Activated T-cell treated with anti-CD3 and anti-CD28 coated beads, Interleukin-2, amount 50 U/mL, for 4 hours (primary cell): ENCODE results near the gene SLC26A5. TPM values are rescaled to one million over a fixed set of nuclear protein-coding genes. Genes with fewer than 3 reads are reported as not detected.

ENCODE experiments used
- ATAC-seq, 2 donors: fragments of 200-7000 bp; cut with Tn5 transposase; one replicate each; pipeline ENCODE4 v1.10.0; 2021
- DNase-seq: peaks from one replicate; pipeline ENCODE4 v3.0.0-alpha.2; 2020
- H3K27me3 Mint-ChIP-seq: one replicate; pipeline ENCODE4 v1.8.0; 2021; ENCODE audit warnings: low read depth, mixed read lengths
- H3K36me3 Mint-ChIP-seq: one replicate; pipeline ENCODE4 v1.8.0; 2022; ENCODE audit warnings: mixed read lengths; ENCODE audit not compliant: insufficient read depth
- H3K4me1 Mint-ChIP-seq: one replicate; pipeline ENCODE4 v1.8.0; 2021; ENCODE audit warnings: low read depth, mixed read lengths
- H3K4me3 Mint-ChIP-seq: one replicate; pipeline ENCODE4 v1.8.0; 2021; ENCODE audit warnings: mild to moderate bottlenecking, moderate library complexity, mixed read lengths
- H3K9me3 Mint-ChIP-seq: one replicate; pipeline ENCODE4 v1.8.0; 2021; ENCODE audit warnings: mixed read lengths
- total RNA-seq, 3 donors: library from RNA; stranded (reverse); gene quantifications; one replicate each; pipeline ENCODE4 v1.2.1, GENCODE V29; 2021

SLC26A5 gene
- total RNA-seq, 3 donors from 2014 or later: not detected

DNA sequence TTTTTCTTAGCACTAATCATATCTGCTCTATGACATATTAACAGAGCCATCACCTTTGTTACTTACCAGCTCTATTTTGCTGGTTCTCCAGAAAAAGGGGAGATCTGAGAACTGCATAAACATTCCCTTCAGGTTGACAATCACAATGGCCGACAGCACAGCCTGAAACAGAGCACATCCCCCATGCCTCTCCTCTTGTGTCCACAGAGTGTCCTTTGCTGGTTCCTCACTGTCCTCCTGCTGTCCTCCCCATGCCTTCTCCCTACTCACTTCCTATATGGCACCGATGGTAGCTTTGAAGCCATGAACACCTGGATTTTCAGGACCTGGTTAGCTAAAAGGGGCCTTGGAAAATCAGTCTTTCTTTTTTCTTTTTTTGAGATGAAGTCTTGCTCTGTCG lies 56.7 kb downstream of the SLC26A5 start:
- DNase-seq: no peak
- Mint-ChIP-seq H3K9me3 (no peaks in the 10 kb centered on the region), H3K4me3 (no peak overlapping the region), H3K27me3 (no peaks in the 10 kb centered on the region), H3K4me1 (no peaks in the 10 kb centered on the region), H3K36me3 (no peaks in the 10 kb centered on the region)
- ATAC-seq: no peak

DNA sequence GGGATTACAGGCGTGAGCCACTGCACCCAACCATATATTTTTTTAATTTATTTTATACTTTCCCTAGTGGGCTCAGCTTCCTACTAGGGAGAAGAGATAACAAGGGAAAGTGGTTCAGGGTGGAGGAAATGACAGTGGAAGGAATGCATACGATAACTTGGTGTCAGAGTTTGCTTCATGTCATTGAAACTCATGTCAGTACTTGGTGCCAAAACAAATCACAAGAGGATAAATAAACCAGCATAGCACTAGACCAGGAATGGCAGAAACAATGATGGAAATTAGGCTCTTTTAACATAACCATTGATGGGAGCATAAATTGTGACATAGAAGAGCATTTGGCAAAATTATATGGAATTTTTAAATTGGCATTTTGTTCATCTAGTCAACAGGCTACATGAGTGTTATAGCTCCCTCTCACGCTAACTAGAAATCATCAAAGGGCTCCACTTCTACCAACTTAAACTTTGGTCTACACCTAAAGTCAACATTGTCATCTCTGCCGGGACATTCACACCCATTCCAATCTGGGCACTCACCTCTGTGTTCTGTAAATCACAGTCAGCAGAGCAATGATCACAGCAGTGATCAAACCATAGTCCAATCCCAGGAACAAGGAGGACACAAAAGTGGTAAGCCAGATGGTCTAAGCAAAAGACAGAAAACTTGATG lies 57.4 kb downstream of the SLC26A5 start:
- Mint-ChIP-seq H3K4me1 (no peaks in the 10 kb centered on the region), H3K9me3 (no peaks in the 10 kb centered on the region), H3K4me3 (no peak overlapping the region), H3K27me3 (no peaks in the 10 kb centered on the region), H3K36me3 (no peaks in the 10 kb centered on the region)
- ATAC-seq (no peak), DNase-seq (no peak)

GRCh38 chr7:103387242-103387641 lies 58.8 kb downstream of the SLC26A5 start:
- Mint-ChIP-seq H3K36me3 (no peaks in the 10 kb centered on the region), H3K9me3 (no peaks in the 10 kb centered on the region), H3K4me1 (no peaks in the 10 kb centered on the region), H3K4me3 (no peak overlapping the region), H3K27me3 (no peaks in the 10 kb centered on the region)
- DNase-seq (no peak), ATAC-seq (no peak)

- no peak for DNase-seq
- H3K27me3 Mint-ChIP-seq: peaks cover 9% of the 10 kb centered on the region
- no peak overlapping the region for H3K4me3 Mint-ChIP-seq
- H3K9me3 Mint-ChIP-seq: no peaks in the 10 kb centered on the region
- no peaks in the 10 kb centered on the region for H3K4me1 Mint-ChIP-seq
- H3K36me3 Mint-ChIP-seq: no peaks in the 10 kb centered on the region
- peak in 1 of 2 donors; percentile 46 for ATAC-seq
These were observed 64.0 kb downstream of the SLC26A5 start for GRCh38 chr7:103382032-103382402.

DNA sequence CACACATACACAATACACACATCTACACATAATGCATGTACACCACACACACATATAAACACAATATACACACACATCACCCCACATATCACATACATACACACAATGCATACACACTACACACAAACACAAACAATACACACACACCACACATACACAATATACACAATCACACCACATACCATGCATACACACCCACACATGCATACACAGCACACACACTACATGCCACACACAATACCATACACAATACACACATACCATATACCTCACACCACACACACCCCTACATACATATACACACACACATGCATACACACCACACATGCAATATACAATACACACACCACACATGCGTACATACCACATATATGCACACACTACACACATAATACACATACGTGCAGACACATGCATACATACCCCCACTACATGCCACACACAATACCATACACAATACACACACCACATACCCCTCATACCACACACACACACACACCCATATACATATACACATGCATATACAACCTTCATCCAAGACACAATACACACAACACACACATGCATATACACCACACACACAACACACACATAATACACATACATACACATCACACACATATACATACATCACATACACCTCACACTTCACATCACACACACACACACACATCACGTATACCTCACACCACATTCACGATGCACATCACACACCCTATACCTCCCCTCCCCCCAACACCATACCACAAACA lies 64.6 kb downstream of the SLC26A5 start:
- Mint-ChIP-seq H3K4me3 (no peak overlapping the region), H3K9me3 (no peaks in the 10 kb centered on the region), H3K36me3 (no peaks in the 10 kb centered on the region), H3K4me1 (no peaks in the 10 kb centered on the region), H3K27me3 (peaks cover 9% of the 10 kb centered on the region)
- ATAC-seq: no peak
- DNase-seq: no peak

GRCh38 chr7:103380395-103381191 lies 65.4 kb downstream of the SLC26A5 start:
- DNase-seq (no peak), ATAC-seq (no peak)
- no peak overlapping the region for H3K4me3 Mint-ChIP-seq
- H3K27me3 Mint-ChIP-seq: peaks cover 9% of the 10 kb centered on the region
- no peaks in the 10 kb centered on the region for H3K36me3 Mint-ChIP-seq
- H3K9me3 Mint-ChIP-seq: no peaks in the 10 kb centered on the region
- no peaks in the 10 kb centered on the region for H3K4me1 Mint-ChIP-seq

- DNase-seq: no peak
These were observed 66.6 kb downstream of the SLC26A5 start for GRCh38 chr7:103379270-103379975.

DNA sequence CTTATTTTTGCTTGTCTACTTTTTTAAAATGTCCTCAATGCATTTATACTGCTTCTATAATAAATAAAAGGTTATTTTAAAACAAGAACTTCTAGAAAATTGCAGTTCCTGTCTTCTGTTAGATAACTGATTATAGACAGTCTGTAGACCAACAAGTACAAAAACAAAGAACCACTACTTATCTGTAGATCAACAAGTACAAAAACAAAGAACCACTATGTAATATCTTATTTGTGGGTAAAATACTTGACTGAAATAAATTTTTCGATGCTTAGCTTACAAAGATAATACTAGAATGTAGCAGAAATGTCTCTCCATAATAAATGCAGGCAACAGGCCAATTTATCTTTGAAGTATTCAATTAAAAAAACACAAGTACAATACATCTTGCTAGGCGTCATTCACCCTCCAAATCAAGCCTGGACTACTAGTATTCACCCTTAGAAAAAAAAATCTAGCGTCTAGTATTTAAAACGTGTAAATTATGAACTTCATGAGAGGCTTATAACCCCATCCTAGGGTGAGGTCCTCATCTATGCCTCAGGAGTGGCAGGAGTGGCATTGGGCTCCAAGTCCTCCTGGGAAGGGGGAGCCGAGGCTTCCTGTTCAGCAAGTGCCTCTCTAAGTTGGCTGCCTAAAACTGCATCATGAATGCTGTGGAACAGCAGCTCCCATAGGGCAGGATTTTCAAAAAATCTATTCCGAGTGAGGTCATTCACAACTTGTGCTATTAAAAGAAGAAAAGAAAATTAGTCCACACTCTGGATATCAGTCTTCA lies 72.0 kb downstream of the SLC26A5 start:
- Mint-ChIP-seq H3K4me1 (peaks cover 10% of the 10 kb centered on the region), H3K36me3 (peaks cover 2% of the 10 kb centered on the region), H3K27me3 (peaks cover 5% of the 10 kb centered on the region), H3K9me3 (no peaks in the 10 kb centered on the region), H3K4me3 (no peak overlapping the region)
- no peak for DNase-seq
- no peak for ATAC-seq

More at GRCh38 chr7:103379270-103379975, 66.6 kb downstream of the SLC26A5 start:
- H3K27me3 Mint-ChIP-seq: peaks cover 9% of the 10 kb centered on the region
- ATAC-seq: no peak
- no peaks in the 10 kb centered on the region for H3K9me3 Mint-ChIP-seq
- no peaks in the 10 kb centered on the region for H3K4me1 Mint-ChIP-seq
- H3K4me3 Mint-ChIP-seq: no peak overlapping the region
- no peaks in the 10 kb centered on the region for H3K36me3 Mint-ChIP-seq

- DNase-seq (no peak), ATAC-seq (no peak)
- Mint-ChIP-seq H3K4me3 (no peak overlapping the region), H3K9me3 (no peaks in the 10 kb centered on the region), H3K4me1 (peaks cover 10% of the 10 kb centered on the region), H3K36me3 (peaks cover 26% of the 10 kb centered on the region), H3K27me3 (no peaks in the 10 kb centered on the region)
These were observed 76.6 kb downstream of the SLC26A5 start for GRCh38 chr7:103369432-103369831.

GRCh38 chr7:103349805-103350204 lies 96.2 kb downstream of the SLC26A5 start:
- DNase-seq (no peak), ATAC-seq (no peak)
- peaks cover 27% of the 10 kb centered on the region for H3K36me3 Mint-ChIP-seq
- H3K9me3 Mint-ChIP-seq: no peaks in the 10 kb centered on the region
- H3K4me3 Mint-ChIP-seq: peak overlapping the region; percentile 100
- H3K4me1 Mint-ChIP-seq: peaks cover 54% of the 10 kb centered on the region
- H3K27me3 Mint-ChIP-seq: no peaks in the 10 kb centered on the region

- Mint-ChIP-seq H3K36me3 (peaks cover 25% of the 10 kb centered on the region), H3K9me3 (no peaks in the 10 kb centered on the region), H3K4me1 (peaks cover 55% of the 10 kb centered on the region), H3K27me3 (no peaks in the 10 kb centered on the region), H3K4me3 (peak overlapping the region; percentile 100)
- DNase-seq (no peak), ATAC-seq (no peak)
These were observed 97.0 kb downstream of the SLC26A5 start for GRCh38 chr7:103348959-103349358.

GRCh38 chr7:103348452-103348851 lies 97.6 kb downstream of the SLC26A5 start:
- ATAC-seq: no peak
- Mint-ChIP-seq H3K36me3 (peaks cover 25% of the 10 kb centered on the region), H3K4me1 (peaks cover 55% of the 10 kb centered on the region), H3K4me3 (peak overlapping the region; percentile 100), H3K27me3 (no peaks in the 10 kb centered on the region), H3K9me3 (no peaks in the 10 kb centered on the region)
- no peak for DNase-seq

GRCh38 chr7:103347507-103348267 lies 98.3 kb downstream of the SLC26A5 start, which contains the start of gene PSMC2:
PSMC2 (plus strand) TSS chr7:103347643; CDS start chr7:103347712, 69 bp downstream.
- DNase-seq: peak; percentile 72
- ATAC-seq: peak; percentile 69 to 72
- peaks cover 20% of the 10 kb centered on the region for H3K36me3 Mint-ChIP-seq
- H3K9me3 Mint-ChIP-seq: no peaks in the 10 kb centered on the region
- H3K4me1 Mint-ChIP-seq: peaks cover 54% of the 10 kb centered on the region
- peak within 1 kb of the TSS; percentile 100 for H3K4me3 Mint-ChIP-seq
- no peaks in the 10 kb centered on the region for H3K27me3 Mint-ChIP-seq
